Mesenchymal stem cell (in vitro differentiated cells and primary cell): ENCODE results near the gene PTPRE.

Source experiments
- DNase-seq: peaks from one replicate; pipeline ENCODE4 v3.0.0-alpha.2; 2013
- H2AFZ ChIP-seq: one replicate; pipeline ENCODE4 v1.6.1; 2013; ENCODE audit warnings: low read depth, mild to moderate bottlenecking, control low read depth, inconsistent platforms, low read length, moderate library complexity
- H2AK5ac ChIP-seq: 2 replicates; pipeline ENCODE4 v1.6.1; 2013; ENCODE audit warnings: low read length, moderate library complexity, mild to moderate bottlenecking, inconsistent platforms; ENCODE audit not compliant: severe bottlenecking
- H2BK120ac ChIP-seq: one replicate; pipeline ENCODE4 v1.6.1; 2013; ENCODE audit warnings: low read depth, mild to moderate bottlenecking, inconsistent platforms, low read length, moderate library complexity
- H2BK12ac ChIP-seq, 2 experiments: one replicate each; pipeline ENCODE4 v1.6.1; 2013; ENCODE audit warnings: inconsistent platforms in 2 of 2, low read length in 2 of 2, mild to moderate bottlenecking in 2 of 2, moderate library complexity in 2 of 2, control low read depth in 1 of 2
- H2BK15ac ChIP-seq: one replicate; pipeline ENCODE4 v1.6.1; 2013; ENCODE audit warnings: mild to moderate bottlenecking, low read depth, inconsistent platforms; ENCODE audit not compliant: poor library complexity, severe bottlenecking
- H2BK5ac ChIP-seq: 2 replicates; pipeline ENCODE4 v1.6.1; 2013; ENCODE audit warnings: low read depth, mild to moderate bottlenecking, low read length, control low read depth, inconsistent platforms; ENCODE audit not compliant: poor library complexity, severe bottlenecking
- H3K14ac ChIP-seq, 2 experiments: one replicate each; pipeline ENCODE4 v1.6.1; 2013; ENCODE audit warnings: inconsistent platforms in 2 of 2, low read length in 2 of 2, control low read depth in 1 of 2, mild to moderate bottlenecking in 1 of 2, moderate library complexity in 1 of 2
- H3K18ac ChIP-seq, 2 experiments: one replicate each; pipeline ENCODE4 v1.6.1; 2013; ENCODE audit warnings: inconsistent platforms in 2 of 2, low read length in 2 of 2, control low read depth in 1 of 2, low read depth in 1 of 2, mild to moderate bottlenecking in 1 of 2
- H3K23ac ChIP-seq, 2 experiments: one replicate each; pipeline ENCODE4 v1.6.1; 2013; ENCODE audit warnings: inconsistent platforms in 2 of 2, low read length in 2 of 2, mild to moderate bottlenecking in 2 of 2, moderate library complexity in 2 of 2, control low read depth in 1 of 2
- H3K27ac ChIP-seq: 2 replicates; pipeline ENCODE4 v1.5.1; 2013; ENCODE audit warnings: mild to moderate bottlenecking, moderate library complexity, low read length, control low read depth, inconsistent platforms; ENCODE audit not compliant: poor library complexity, severe bottlenecking
- H3K27me3 ChIP-seq, 2 experiments: 2 replicates each; pipeline versions ENCODE4 v1.6.1 to v1.7.0; 2013; ENCODE audit warnings: low read length in 2 of 2, mild to moderate bottlenecking in 2 of 2, moderate library complexity in 2 of 2, control low read depth in 1 of 2, inconsistent platforms in 1 of 2; ENCODE audit not compliant: control insufficient read depth in 1 of 2, insufficient read depth in 1 of 2
- H3K36me3 ChIP-seq, 2 experiments: 2 replicates each; pipeline versions ENCODE4 v1.6.1 to v1.7.0; 2013; ENCODE audit warnings: low read length in 2 of 2, control low read depth in 1 of 2, inconsistent platforms in 1 of 2, low read depth in 1 of 2, mild to moderate bottlenecking in 1 of 2; ENCODE audit not compliant: insufficient read depth in 2 of 2, control insufficient read depth in 1 of 2
- H3K4ac ChIP-seq, 2 experiments: one replicate each; pipeline ENCODE4 v1.6.1; 2013; ENCODE audit warnings: inconsistent platforms in 2 of 2, low read length in 2 of 2, mild to moderate bottlenecking in 2 of 2, moderate library complexity in 2 of 2, control low read depth in 1 of 2, low read depth in 1 of 2
- H3K4me1 ChIP-seq: 2 replicates; pipeline ENCODE4 v1.6.1; 2013; ENCODE audit warnings: low read depth, low read length, control low read depth; ENCODE audit not compliant: control insufficient read depth, insufficient read depth
- H3K4me2 ChIP-seq: 2 replicates; pipeline ENCODE4 v1.6.1; 2013; ENCODE audit warnings: low read length, mild to moderate bottlenecking, inconsistent platforms; ENCODE audit not compliant: poor library complexity, severe bottlenecking
- H3K4me3 ChIP-seq, 2 experiments: 2 replicates each; pipeline versions ENCODE4 v1.5.1 to v1.7.0; 2013; ENCODE audit warnings: low read length in 2 of 2, mild to moderate bottlenecking in 2 of 2, control low read depth in 1 of 2, low read depth in 1 of 2; ENCODE audit not compliant: insufficient read depth in 1 of 2
- H3K79me1 ChIP-seq: replicated peaks from 2 replicates; pipeline ENCODE4 v1.6.1; 2013; ENCODE audit warnings: mild to moderate bottlenecking, control low read depth, low read length, inconsistent platforms; ENCODE audit not compliant: poor library complexity, severe bottlenecking
- H3K9ac ChIP-seq: 2 replicates; pipeline ENCODE4 v1.7.0; 2013; ENCODE audit warnings: mild to moderate bottlenecking, low read length, moderate library complexity
- H3K9me3 ChIP-seq: 2 replicates; pipeline ENCODE4 v1.7.0; 2013; ENCODE audit warnings: mild to moderate bottlenecking, low read length; ENCODE audit not compliant: control insufficient read depth
- H4K8ac ChIP-seq: one replicate; pipeline ENCODE4 v1.6.1; 2013; ENCODE audit warnings: inconsistent platforms, mild to moderate bottlenecking, low read length, moderate library complexity
- H4K91ac ChIP-seq: one replicate; pipeline ENCODE4 v1.6.1; 2013; ENCODE audit warnings: mild to moderate bottlenecking, low read length, inconsistent platforms
- WGBS: methylation state at CpG from one replicate; pipeline ENCODE4 v1.1.7; 2013; ENCODE audit warnings: mixed read lengths; 5-methylcytosine and 5-hydroxymethylcytosine counted together

The PTPRE gene

GRCh38 chr10:128035557-128035973 lies 128.7 kb downstream of the PTPRE start:
- no peak overlapping the region for H3K4ac ChIP-seq
- no peak overlapping the region for H2BK12ac ChIP-seq
- H3K14ac ChIP-seq: no peak overlapping the region
- no peak overlapping the region for H4K8ac ChIP-seq
- H2AK5ac ChIP-seq: no peak overlapping the region
- no peak overlapping the region for H4K91ac ChIP-seq
- H3K79me1 ChIP-seq: no peaks in the 10 kb centered on the region
- H3K4me1 ChIP-seq: no peaks in the 10 kb centered on the region
- no peak overlapping the region for H2BK120ac ChIP-seq
- no peaks in the 10 kb centered on the region for H3K9me3 ChIP-seq
- H3K36me3 ChIP-seq: no peaks in the 10 kb centered on the region
- no peak overlapping the region for H3K23ac ChIP-seq
- WGBS: 69% methylated on average over 5 of the region's 5 CpGs
- no peak overlapping the region for H3K9ac ChIP-seq
- H2AFZ ChIP-seq: no peak overlapping the region
- no peak overlapping the region for H3K18ac ChIP-seq
- peak; percentile 17 for DNase-seq
- H2BK5ac ChIP-seq: no peak overlapping the region
- H3K27ac ChIP-seq: no peak overlapping the region
- no peak overlapping the region for H2BK15ac ChIP-seq
- no peaks in the 10 kb centered on the region for H3K27me3 ChIP-seq
- no peak overlapping the region for H3K4me2 ChIP-seq
- H3K4me3 ChIP-seq: no peak overlapping the region

GRCh38 chr10:128036011-128036615 lies 129.2 kb downstream of the PTPRE start:
- no peaks in the 10 kb centered on the region for H3K36me3 ChIP-seq
- WGBS: 80% methylated on average over 8 of the region's 9 CpGs
- no peak for DNase-seq

DNA sequence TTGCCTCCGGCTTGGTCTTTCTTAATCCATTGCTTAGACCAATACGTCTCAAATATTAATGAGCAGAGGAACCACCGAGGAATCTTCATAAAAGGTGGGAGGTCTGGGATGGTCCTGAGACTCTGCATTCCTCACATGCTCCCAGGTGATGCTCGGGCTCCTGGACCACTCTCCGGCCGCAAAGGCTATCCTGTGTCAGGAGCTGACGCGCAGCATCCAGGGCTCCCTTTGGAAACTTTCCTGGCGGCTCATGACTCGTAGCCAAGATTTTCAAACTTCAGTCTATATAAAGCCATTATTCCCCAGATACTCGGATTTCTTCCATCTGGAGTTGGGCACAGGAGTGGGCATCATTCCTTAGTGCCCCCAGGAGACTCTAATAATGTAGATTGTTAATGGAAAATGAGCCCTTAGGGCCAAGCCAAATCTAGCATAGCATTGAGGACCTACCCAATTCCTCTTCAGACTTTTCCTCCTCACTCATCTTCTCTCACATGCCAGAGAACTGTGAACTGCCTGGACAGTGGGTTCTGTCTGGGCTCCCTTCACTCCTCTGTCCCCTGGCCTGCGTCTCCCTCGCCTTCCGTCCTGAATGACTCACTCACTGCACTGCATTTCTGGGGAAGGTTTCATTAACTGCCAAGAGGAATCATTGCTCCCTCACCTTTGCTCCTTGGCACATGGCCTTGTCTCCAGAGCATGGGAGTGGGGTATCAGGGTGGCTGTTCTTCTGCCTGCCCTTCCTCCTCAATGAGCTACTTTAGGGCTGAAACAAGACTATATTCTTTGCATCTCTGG lies 130.0 kb downstream of the PTPRE start:
- Histone ChIP-seq H3K36me3 (no peaks in the 10 kb centered on the region), H3K27ac (no peak overlapping the region), H3K9me3 (no peaks in the 10 kb centered on the region), H3K4me3 (no peak overlapping the region), H2BK5ac (no peak overlapping the region), H3K4me1 (no peaks in the 10 kb centered on the region), H3K14ac (no peak overlapping the region), H2BK12ac (no peak overlapping the region), H2BK120ac (no peak overlapping the region), H2AK5ac (no peak overlapping the region), H4K8ac (no peak overlapping the region), H3K23ac (no peak overlapping the region), H3K79me1 (no peaks in the 10 kb centered on the region), H3K27me3 (no peaks in the 10 kb centered on the region), H4K91ac (no peak overlapping the region), H3K4me2 (no peak overlapping the region), H3K4ac (no peak overlapping the region), H2AFZ (no peak overlapping the region), H3K18ac (no peak overlapping the region), H3K9ac (no peak overlapping the region), H2BK15ac (no peak overlapping the region)
- WGBS: 79% methylated on average over 14 of the region's 14 CpGs
- peak; percentile 59 for DNase-seq

More at GRCh38 chr10:128036011-128036615, 129.2 kb downstream of the PTPRE start:
- Histone ChIP-seq H2BK120ac (no peak overlapping the region), H3K27me3 (no peaks in the 10 kb centered on the region), H2BK15ac (no peak overlapping the region), H3K27ac (no peak overlapping the region), H3K9me3 (no peaks in the 10 kb centered on the region), H2AK5ac (no peak overlapping the region), H2BK12ac (no peak overlapping the region), H4K8ac (no peak overlapping the region), H2BK5ac (no peak overlapping the region), H4K91ac (no peak overlapping the region), H2AFZ (no peak overlapping the region), H3K79me1 (no peaks in the 10 kb centered on the region), H3K9ac (no peak overlapping the region), H3K4me2 (no peak overlapping the region), H3K4me1 (no peaks in the 10 kb centered on the region), H3K23ac (no peak overlapping the region), H3K18ac (no peak overlapping the region), H3K14ac (no peak overlapping the region), H3K4me3 (no peak overlapping the region), H3K4ac (no peak overlapping the region)

DNA sequence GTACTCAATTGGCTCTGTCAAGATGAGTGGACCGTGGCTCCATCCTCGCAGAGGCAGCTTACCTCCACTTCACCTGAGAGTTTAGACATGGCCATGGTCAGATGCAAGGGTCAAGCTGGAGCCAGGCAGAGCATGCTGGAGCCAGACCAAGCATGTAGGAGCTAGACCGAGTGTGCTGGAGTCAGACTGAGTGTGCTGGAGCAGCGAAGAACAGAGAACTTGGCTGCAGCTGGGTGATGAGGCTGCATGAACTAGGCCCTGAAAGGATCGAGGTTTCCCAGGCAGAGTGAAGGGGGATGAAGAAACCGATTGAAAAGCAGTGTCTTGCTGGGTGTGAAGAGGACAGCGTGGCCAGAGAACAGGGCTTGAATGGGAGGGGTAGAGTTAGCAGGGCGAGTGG lies 133.2 kb downstream of the PTPRE start:
- Histone ChIP-seq H2BK120ac (no peak overlapping the region), H4K8ac (no peak overlapping the region), H3K14ac (peak overlapping the region in 1 of 2 experiments; percentile 14), H2AFZ (no peak overlapping the region), H3K27me3 (no peaks in the 10 kb centered on the region), H3K27ac (no peak overlapping the region), H3K9me3 (no peaks in the 10 kb centered on the region), H4K91ac (no peak overlapping the region), H2BK15ac (no peak overlapping the region), H3K18ac (no peak overlapping the region), H3K4me1 (no peaks in the 10 kb centered on the region), H3K79me1 (no peaks in the 10 kb centered on the region), H3K36me3 (no peaks in the 10 kb centered on the region), H2AK5ac (no peak overlapping the region), H3K4me2 (no peak overlapping the region), H3K4me3 (no peak overlapping the region), H2BK12ac (no peak overlapping the region), H3K4ac (no peak overlapping the region), H3K9ac (no peak overlapping the region), H3K23ac (no peak overlapping the region), H2BK5ac (no peak overlapping the region)
- no peak for DNase-seq
- 95% methylated on average over 8 of the region's 8 CpGs for WGBS
